Non-pigmented ciliary epithelial cell (primary cell): ENCODE data around the gene ANXA2R.
"Not testable (repeated sequence)": the region's sequence is repeated elsewhere in the genome, so short reads cannot be mapped to it uniquely, and the experiment has no call there.

Experiments
- DNase-seq: peaks from one replicate; pipeline ENCODE4 v3.0.0-alpha.2; 2010; ENCODE audit warnings: low read depth

Gene ANXA2R

GRCh38 chr5:43033841-43034590, 6.1 kb downstream of the ANXA2R start:
- DNase-seq, result no peak

- DNase-seq, result no peak
Measured at GRCh38 chr5:43027054-43027785, 12.9 kb downstream of the ANXA2R start.

GRCh38 chr5:43025184-43025950, 14.8 kb downstream of the ANXA2R start:
- DNase-seq, result not testable (repeated sequence)

- no peak for DNase-seq
Measured at GRCh38 chr5:43024217-43024616, 15.9 kb downstream of the ANXA2R start.

- no peak for DNase-seq
Measured at GRCh38 chr5:43021151-43021550, 19.0 kb downstream of the ANXA2R start.

- DNase-seq, result no peak
Measured at GRCh38 chr5:43020399-43020746, 19.7 kb downstream of the ANXA2R start.

GRCh38 chr5:43019614-43020398, 20.3 kb downstream of the ANXA2R start:
- no peak for DNase-seq

- DNase-seq, result no peak
Measured at GRCh38 chr5:43019291-43019613, 20.9 kb downstream of the ANXA2R start.

- DNase-seq, result no peak
Measured at GRCh38 chr5:43017428-43017815, 22.7 kb downstream of the ANXA2R start.

GRCh38 chr5:43016217-43016779, 23.8 kb downstream of the ANXA2R start:
- DNase-seq, result no peak

- DNase-seq, result no peak
Measured at GRCh38 chr5:43014522-43014921, 25.6 kb downstream of the ANXA2R start.

- DNase-seq, result no peak
Measured at GRCh38 chr5:43010935-43011315, 29.2 kb downstream of the ANXA2R start.

GRCh38 chr5:43008363-43009153, 31.6 kb downstream of the ANXA2R start:
- no peak for DNase-seq

GRCh38 chr5:43007911-43008362, 32.2 kb downstream of the ANXA2R start:
- no peak for DNase-seq

GRCh38 chr5:43007246-43007910, 32.7 kb downstream of the ANXA2R start:
- DNase-seq, result peak; percentile 80

- no peak for DNase-seq
Measured at GRCh38 chr5:43006424-43007202, 33.5 kb downstream of the ANXA2R start.

GRCh38 chr5:43005031-43005430, 35.1 kb downstream of the ANXA2R start:
- no peak for DNase-seq

GRCh38 chr5:43001748-43002147, 38.4 kb downstream of the ANXA2R start:
- DNase-seq, result no peak

- no peak for DNase-seq
Measured at GRCh38 chr5:43000914-43001313, 39.2 kb downstream of the ANXA2R start.
